PFSK-1 (cell line): ENCODE data around the gene KCP.

ENCODE experiments used
- POLR2AphosphoS5 ChIP-seq: IDR thresholded peaks from 2 replicates; pipeline ENCODE4 v1.6.1; 2012; ENCODE audit warnings: low read depth, mild to moderate bottlenecking, control low read depth, low read length, moderate library complexity
- SIN3A ChIP-seq: IDR thresholded peaks from 2 replicates; pipeline ENCODE4 v1.6.1; 2012; ENCODE audit warnings: mild to moderate bottlenecking, low read length, moderate library complexity, borderline replicate concordance; ENCODE audit not compliant: insufficient read depth
- TAF1 ChIP-seq: IDR thresholded peaks from 2 replicates; pipeline ENCODE4 v1.6.1; 2012; ENCODE audit warnings: low read length, control low read depth, borderline replicate concordance; ENCODE audit not compliant: insufficient read depth
- TF ChIP-seq, protein P1 (sequence below), 2 experiments: IDR thresholded peaks; 2 replicates each; pipeline versions ENCODE4 v1.6.1 to v1.8.0; 2011 to 2012; ENCODE audit warnings: low read depth in 2 of 2, low read length in 2 of 2, control low read depth in 1 of 2, inconsistent platforms in 1 of 2, mild to moderate bottlenecking in 1 of 2, moderate library complexity in 1 of 2; ENCODE audit not compliant: insufficient read depth in 1 of 2

DNA sequence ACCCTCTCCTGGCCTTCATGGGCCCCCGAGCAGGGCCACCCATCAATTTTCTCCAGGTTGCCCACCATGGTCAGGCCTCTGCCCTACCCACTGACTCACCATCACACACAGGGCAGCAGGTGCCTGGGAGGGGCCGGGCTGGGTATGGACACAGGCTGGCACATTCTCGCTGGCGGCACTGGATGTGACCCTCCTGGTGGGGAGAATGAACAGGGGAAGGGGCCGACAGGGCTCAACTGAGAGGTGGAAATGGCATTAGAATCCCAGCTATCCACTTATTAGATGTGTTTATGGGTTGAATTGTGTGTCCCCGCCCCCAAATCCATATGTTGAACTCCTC lies 16.4 kb downstream of the KCP start:
- no peak for TF ChIP-seq SIN3A
- TF ChIP-seq POLR2AphosphoS5, result no peak
- TF ChIP-seq, protein P1, sequence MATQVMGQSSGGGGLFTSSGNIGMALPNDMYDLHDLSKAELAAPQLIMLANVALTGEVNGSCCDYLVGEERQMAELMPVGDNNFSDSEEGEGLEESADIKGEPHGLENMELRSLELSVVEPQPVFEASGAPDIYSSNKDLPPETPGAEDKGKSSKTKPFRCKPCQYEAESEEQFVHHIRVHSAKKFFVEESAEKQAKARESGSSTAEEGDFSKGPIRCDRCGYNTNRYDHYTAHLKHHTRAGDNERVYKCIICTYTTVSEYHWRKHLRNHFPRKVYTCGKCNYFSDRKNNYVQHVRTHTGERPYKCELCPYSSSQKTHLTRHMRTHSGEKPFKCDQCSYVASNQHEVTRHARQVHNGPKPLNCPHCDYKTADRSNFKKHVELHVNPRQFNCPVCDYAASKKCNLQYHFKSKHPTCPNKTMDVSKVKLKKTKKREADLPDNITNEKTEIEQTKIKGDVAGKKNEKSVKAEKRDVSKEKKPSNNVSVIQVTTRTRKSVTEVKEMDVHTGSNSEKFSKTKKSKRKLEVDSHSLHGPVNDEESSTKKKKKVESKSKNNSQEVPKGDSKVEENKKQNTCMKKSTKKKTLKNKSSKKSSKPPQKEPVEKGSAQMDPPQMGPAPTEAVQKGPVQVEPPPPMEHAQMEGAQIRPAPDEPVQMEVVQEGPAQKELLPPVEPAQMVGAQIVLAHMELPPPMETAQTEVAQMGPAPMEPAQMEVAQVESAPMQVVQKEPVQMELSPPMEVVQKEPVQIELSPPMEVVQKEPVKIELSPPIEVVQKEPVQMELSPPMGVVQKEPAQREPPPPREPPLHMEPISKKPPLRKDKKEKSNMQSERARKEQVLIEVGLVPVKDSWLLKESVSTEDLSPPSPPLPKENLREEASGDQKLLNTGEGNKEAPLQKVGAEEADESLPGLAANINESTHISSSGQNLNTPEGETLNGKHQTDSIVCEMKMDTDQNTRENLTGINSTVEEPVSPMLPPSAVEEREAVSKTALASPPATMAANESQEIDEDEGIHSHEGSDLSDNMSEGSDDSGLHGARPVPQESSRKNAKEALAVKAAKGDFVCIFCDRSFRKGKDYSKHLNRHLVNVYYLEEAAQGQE (IDR thresholded peaks at IDR 0.05; ENCODE audit: insufficient read depth in 1 of 2, low read depth in 2 of 2, low read length in 2 of 2), result no peak
- no peak for TF ChIP-seq TAF1
